Stomach smooth muscle (tissue), 2 donors: ENCODE measurements around the gene TRMT6.

Experiments used
- H3K27ac ChIP-seq: one replicate; pipeline ENCODE4 v1.7.0; 2013; ENCODE audit warnings: mild to moderate bottlenecking, low read length, inconsistent platforms
- H3K27me3 ChIP-seq, 2 donors: one replicate each; pipeline ENCODE4 v1.7.0; 2013; ENCODE audit warnings: low read length in 2 of 2; ENCODE audit not compliant: insufficient read depth in 2 of 2, control insufficient read depth in 1 of 2
- H3K36me3 ChIP-seq, 2 donors: one replicate each; pipeline ENCODE4 v1.7.0; 2013; ENCODE audit warnings: low read length in 2 of 2; ENCODE audit not compliant: control insufficient read depth in 2 of 2, insufficient read depth in 2 of 2
- H3K4me1 ChIP-seq: one replicate; pipeline ENCODE4 v1.7.0; 2013; ENCODE audit warnings: low read length; ENCODE audit not compliant: control insufficient read depth, insufficient read depth
- H3K4me3 ChIP-seq, 2 donors: one replicate each; pipeline ENCODE4 v1.7.0; 2013; ENCODE audit warnings: low read length in 2 of 2
- H3K9ac ChIP-seq, 2 donors: one replicate each; pipeline ENCODE4 v1.7.0; 2013; ENCODE audit warnings: low read length in 2 of 2, mild to moderate bottlenecking in 1 of 2
- H3K9me3 ChIP-seq, 2 donors: one replicate each; pipeline ENCODE4 v1.7.0; 2013; ENCODE audit warnings: low read length in 2 of 2; ENCODE audit not compliant: control insufficient read depth in 2 of 2
- donor health status: healthy.
- donor health status: Pancreatic carcinoma.

Gene TRMT6

DNA sequence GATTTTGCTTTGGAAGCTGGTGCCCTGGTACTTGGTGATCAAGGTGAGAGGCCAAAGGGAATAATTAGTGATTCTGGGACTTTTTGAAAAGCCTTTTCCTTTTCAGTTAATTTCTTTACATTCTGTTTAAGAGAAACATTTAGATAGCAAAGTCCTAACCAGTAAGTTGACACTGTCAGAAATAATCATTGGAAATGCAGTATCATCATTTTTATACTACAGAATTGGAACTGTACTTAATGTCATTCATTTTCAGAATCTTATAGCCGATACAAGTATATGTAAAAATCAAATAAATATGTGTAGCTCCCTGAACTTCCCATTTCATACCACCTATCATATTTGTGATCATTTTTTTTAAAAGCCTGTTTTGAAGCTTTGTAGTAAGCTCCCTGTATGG is 27.6 kb upstream of the TRMT6 start:
- Histone ChIP-seq H3K4me1 (no peaks in the 10 kb centered on the region), H3K27ac (no peak overlapping the region), H3K27me3 (no peaks in the 10 kb centered on the region), H3K9me3 (no peaks in the 10 kb centered on the region), H3K9ac (no peak overlapping the region), H3K4me3 (no peak overlapping the region), H3K36me3 (peaks cover 5 to 11% of the 10 kb centered on the region in 2 donors)

- peaks cover 5 to 11% of the 10 kb centered on the region in 2 donors for H3K36me3 ChIP-seq
- H3K9me3 ChIP-seq, result no peaks in the 10 kb centered on the region
- no peak overlapping the region for H3K9ac ChIP-seq
- no peak overlapping the region for H3K4me3 ChIP-seq
- no peak overlapping the region for H3K27ac ChIP-seq
- H3K27me3 ChIP-seq, result no peaks in the 10 kb centered on the region
- no peaks in the 10 kb centered on the region for H3K4me1 ChIP-seq
These were observed 26.9 kb upstream of the TRMT6 start for GRCh38 chr20:5977223-5977622.

- Histone ChIP-seq H3K36me3 (peaks cover 5 to 11% of the 10 kb centered on the region in 2 donors), H3K27ac (no peak overlapping the region), H3K4me3 (no peak overlapping the region)
These were observed 25.4 kb upstream of the TRMT6 start for GRCh38 chr20:5975778-5976177.

GRCh38 chr20:5974531-5974930 is 24.2 kb upstream of the TRMT6 start:
- no peaks in the 10 kb centered on the region for H3K27me3 ChIP-seq
- no peak overlapping the region for H3K27ac ChIP-seq
- H3K4me3 ChIP-seq, result no peak overlapping the region
- no peaks in the 10 kb centered on the region for H3K9me3 ChIP-seq
- no peak overlapping the region for H3K9ac ChIP-seq
- H3K36me3 ChIP-seq, result peaks cover 5 to 11% of the 10 kb centered on the region in 2 donors
- H3K4me1 ChIP-seq, result no peaks in the 10 kb centered on the region

More at GRCh38 chr20:5975778-5976177, 25.4 kb upstream of the TRMT6 start:
- H3K4me1 ChIP-seq, result no peaks in the 10 kb centered on the region
- no peaks in the 10 kb centered on the region for H3K9me3 ChIP-seq
- H3K9ac ChIP-seq, result no peak overlapping the region
- H3K27me3 ChIP-seq, result no peaks in the 10 kb centered on the region

GRCh38 chr20:5973971-5974370 is 23.6 kb upstream of the TRMT6 start:
- Histone ChIP-seq H3K4me1 (no peaks in the 10 kb centered on the region), H3K4me3 (no peak overlapping the region), H3K9me3 (no peaks in the 10 kb centered on the region), H3K36me3 (peaks cover 5 to 11% of the 10 kb centered on the region in 2 donors), H3K27ac (no peak overlapping the region), H3K9ac (no peak overlapping the region), H3K27me3 (no peaks in the 10 kb centered on the region)

DNA sequence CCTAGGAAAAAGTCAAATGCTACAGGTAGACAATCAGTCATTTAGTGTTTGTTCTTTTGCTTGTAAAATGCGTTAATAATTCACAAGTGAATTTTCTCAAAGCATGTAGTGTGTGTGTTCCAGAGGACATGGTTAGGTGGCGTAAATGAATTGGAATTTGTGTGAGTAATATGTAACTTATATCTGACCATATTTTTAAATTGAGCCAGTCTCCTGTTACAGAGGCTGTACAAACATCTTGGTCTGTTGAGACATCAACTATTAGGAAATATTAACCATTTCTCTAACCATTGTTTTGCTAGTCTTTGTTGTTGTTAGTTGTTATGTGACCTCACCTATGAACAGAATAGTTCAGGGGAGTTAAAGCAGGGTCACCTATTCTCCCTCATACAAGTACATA is 22.8 kb upstream of the TRMT6 start:
- no peaks in the 10 kb centered on the region for H3K27me3 ChIP-seq
- peaks cover under 1 to 10% of the 10 kb centered on the region in 2 donors for H3K36me3 ChIP-seq
- no peaks in the 10 kb centered on the region for H3K9me3 ChIP-seq
- no peak overlapping the region for H3K4me3 ChIP-seq
- H3K4me1 ChIP-seq, result no peaks in the 10 kb centered on the region
- H3K27ac ChIP-seq, result no peak overlapping the region
- H3K9ac ChIP-seq, result no peak overlapping the region

GRCh38 chr20:5971203-5971602 is 20.9 kb upstream of the TRMT6 start:
- H3K9me3 ChIP-seq, result no peaks in the 10 kb centered on the region
- peaks cover 0 to 7% of the 10 kb centered on the region in 2 donors for H3K36me3 ChIP-seq
- no peaks in the 10 kb centered on the region for H3K4me1 ChIP-seq
- no peaks in the 10 kb centered on the region for H3K27me3 ChIP-seq
- no peak overlapping the region for H3K4me3 ChIP-seq
- H3K9ac ChIP-seq, result no peak overlapping the region
- no peak overlapping the region for H3K27ac ChIP-seq

- H3K4me3 ChIP-seq, result no peak overlapping the region
- no peaks in the 10 kb centered on the region for H3K27me3 ChIP-seq
- H3K27ac ChIP-seq, result no peak overlapping the region
- no peaks in the 10 kb centered on the region for H3K4me1 ChIP-seq
- no peak overlapping the region for H3K9ac ChIP-seq
- no peaks in the 10 kb centered on the region for H3K9me3 ChIP-seq
- H3K36me3 ChIP-seq, result peaks cover 0 to 7% of the 10 kb centered on the region in 2 donors
These were observed 20.0 kb upstream of the TRMT6 start for GRCh38 chr20:5970381-5970780.

DNA sequence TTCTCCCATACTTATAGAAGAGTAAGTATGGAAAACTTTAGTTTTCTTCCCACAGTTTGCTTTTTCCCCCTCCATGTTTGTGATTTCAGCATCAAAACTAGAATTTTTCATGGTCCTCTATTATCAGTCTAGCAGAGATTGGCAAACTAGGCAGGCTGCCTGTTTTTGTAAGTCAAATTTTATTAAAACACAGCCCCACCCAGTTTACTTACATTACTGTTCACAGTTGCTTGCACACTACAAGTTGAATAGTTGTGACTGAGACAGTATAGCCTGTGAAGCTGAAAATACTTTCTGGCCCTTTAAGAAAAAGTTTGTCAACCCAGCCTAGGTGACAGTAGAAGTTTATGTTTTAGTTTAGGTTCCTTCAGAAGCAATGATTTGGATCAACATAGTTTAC is 19.6 kb upstream of the TRMT6 start:
- no peak overlapping the region for H3K27ac ChIP-seq
- H3K4me3 ChIP-seq, result no peak overlapping the region
- no peak overlapping the region for H3K9ac ChIP-seq
- H3K36me3 ChIP-seq, result peaks cover 0 to 7% of the 10 kb centered on the region in 2 donors
- no peaks in the 10 kb centered on the region for H3K27me3 ChIP-seq
- no peaks in the 10 kb centered on the region for H3K4me1 ChIP-seq
- no peaks in the 10 kb centered on the region for H3K9me3 ChIP-seq

DNA sequence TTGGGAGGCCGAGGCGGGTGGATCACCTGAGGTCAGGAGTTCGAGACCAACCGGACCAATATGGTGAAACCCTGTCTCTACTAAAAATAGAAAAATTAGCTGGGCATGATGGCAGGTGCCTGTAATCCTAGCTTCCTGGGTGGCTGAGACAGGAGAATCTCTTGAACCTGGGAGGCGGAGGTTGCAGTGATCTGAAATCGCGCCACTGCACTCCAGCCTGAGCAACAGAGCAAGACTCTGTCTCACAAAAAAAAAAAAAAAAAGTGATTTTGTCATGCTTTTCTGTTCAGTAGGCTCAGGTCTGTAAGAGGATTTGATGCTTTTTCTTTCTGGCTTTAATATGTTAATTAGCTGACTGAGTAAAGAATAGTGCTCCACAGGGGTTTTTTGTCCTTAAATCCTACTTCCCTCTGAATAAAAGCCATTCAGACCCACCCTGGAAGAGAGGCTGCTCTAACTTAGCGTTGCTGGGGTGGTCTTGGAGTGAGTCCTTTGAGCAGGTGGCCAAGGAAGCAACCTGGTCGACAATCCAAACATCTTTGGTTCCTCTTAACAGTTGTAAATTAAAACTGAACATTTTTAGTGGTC is 19.1 kb upstream of the TRMT6 start:
- Histone ChIP-seq H3K27ac (no peak overlapping the region), H3K36me3 (peaks cover 0 to 7% of the 10 kb centered on the region in 2 donors)

DNA sequence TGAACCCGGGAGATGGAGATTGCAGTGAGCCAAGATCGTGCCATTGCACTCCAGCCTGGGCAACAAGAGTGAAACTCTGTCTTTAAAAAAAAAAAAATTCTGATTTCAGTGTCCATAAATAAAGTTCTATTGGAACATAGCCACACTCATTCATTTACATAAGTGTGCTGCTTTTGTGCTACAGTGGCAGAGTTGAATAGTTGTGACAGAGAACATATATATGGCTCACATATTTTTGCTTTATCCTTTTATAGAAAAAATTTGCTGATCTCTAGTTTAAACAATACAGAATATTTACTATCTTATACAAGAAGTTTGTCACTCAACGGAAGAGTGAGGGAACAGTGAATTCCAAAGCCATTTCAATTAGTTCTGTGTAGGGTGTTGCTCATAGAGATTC is 18.1 kb upstream of the TRMT6 start:
- H3K27ac ChIP-seq, result no peak overlapping the region
- no peak overlapping the region for H3K9ac ChIP-seq
- H3K4me1 ChIP-seq, result no peaks in the 10 kb centered on the region
- no peak overlapping the region for H3K4me3 ChIP-seq
- no peaks in the 10 kb centered on the region for H3K27me3 ChIP-seq
- H3K36me3 ChIP-seq, result peaks cover 0 to 7% of the 10 kb centered on the region in 2 donors
- no peaks in the 10 kb centered on the region for H3K9me3 ChIP-seq

More for the DNA sequence above, 19.1 kb upstream of the TRMT6 start:
- no peaks in the 10 kb centered on the region for H3K4me1 ChIP-seq
- H3K9ac ChIP-seq, result no peak overlapping the region
- no peak overlapping the region for H3K4me3 ChIP-seq
- H3K27me3 ChIP-seq, result no peaks in the 10 kb centered on the region
- H3K9me3 ChIP-seq, result no peaks in the 10 kb centered on the region
